ENCODE data around the gene ACHE.

- no peak for TF ChIP-seq CTCF (IDR thresholded peaks at IDR 0.05)
- TF ChIP-seq POLR2A (IDR thresholded peaks at IDR 0.05) = no peak
These were observed 55.1 kb downstream of the ACHE start for GRCh38 chr7:100840470-100841100.
